ENCODE results near the gene ZCCHC24. TPM values are rescaled to one million over a fixed set of nuclear protein-coding genes. Genes with fewer than 3 reads are reported as not detected.

Gene ZCCHC24
- polyA plus RNA-seq, 1 of the 3 experiments (the other 2 are of a cell fraction), result 15.8 TPM

DNA sequence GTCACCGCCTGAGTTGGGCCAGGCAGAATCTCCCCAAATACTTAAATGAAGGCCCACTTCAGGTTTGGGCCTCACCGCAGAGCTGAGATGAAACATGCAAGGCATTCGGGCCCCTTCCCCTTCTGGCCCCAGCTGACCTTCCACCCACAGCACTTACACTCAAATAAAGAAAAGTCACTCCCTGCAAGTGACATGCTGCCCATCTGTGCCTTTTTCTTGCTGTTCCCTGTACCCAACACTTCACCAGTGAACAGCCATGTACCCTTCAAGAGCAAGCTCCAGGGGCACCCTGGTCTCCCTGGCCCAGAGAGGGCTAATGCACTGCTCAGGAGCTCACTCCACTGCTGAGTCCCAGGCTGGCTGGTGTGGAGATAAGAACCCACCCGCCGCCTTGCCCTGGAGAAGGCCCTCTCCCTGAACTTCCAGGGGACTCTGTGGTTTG lies 40.7 kb downstream of the ZCCHC24 start (continued):
- TF ChIP-seq CTCF (IDR thresholded peaks at IDR 0.05), result no peak
- TF ChIP-seq RCOR1 (IDR thresholded peaks at IDR 0.05; ENCODE audit: low read length), result no peak
- TF ChIP-seq TEAD4 (IDR thresholded peaks at IDR 0.05; ENCODE audit: borderline replicate concordance, insufficient read depth), result no peak
- no peak for TF ChIP-seq GATA2 (CRISPR knock-in tag; IDR thresholded peaks at IDR 0.05)

DNA sequence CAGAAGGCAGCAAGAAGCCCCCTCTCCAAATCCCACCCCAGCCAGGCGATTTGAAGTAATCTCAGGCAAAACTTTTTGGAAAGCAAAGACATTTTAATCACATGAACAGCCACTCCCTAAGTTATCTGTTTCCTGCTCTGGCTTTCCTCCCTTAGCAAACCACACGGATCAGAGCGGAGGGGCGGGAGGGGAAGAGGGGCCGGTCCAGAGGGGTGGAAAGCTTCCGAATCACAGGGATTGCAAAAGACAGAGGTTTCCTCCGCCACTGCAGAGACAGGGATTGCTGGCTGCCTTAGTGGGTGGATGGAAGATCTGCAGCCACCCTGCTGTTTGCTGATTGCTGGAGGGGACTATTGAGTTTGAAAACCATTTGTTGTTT lies 41.2 kb downstream of the ZCCHC24 start:
- no peaks in the 10 kb centered on the region for H3K27me3 ChIP-seq (ENCODE audit: insufficient read depth)
- ChIA-PET POLR2A (no interaction called here), CTCF (interaction anchor here (1.6 kb wide), 1 partner anchor 83 kb away, joined by 4 read pairs; no protein-coding TSS in a partner anchor)
- no peaks in the 10 kb centered on the region for H3K36me3 ChIP-seq (replicated peaks in 1 of 2; ENCODE audit: control insufficient read depth in 1 of 2, insufficient read depth in 2 of 2, low read length in 1 of 2)
- no peak overlapping the region for H2AFZ ChIP-seq (ENCODE audit: low read depth)
- H3K9me2 ChIP-seq, result no peaks in the 10 kb centered on the region
- peaks cover 3% of the 10 kb centered on the region; the same call in 1 of the 2 replicates for H3K79me2 ChIP-seq (ENCODE audit: insufficient read depth)
- H3K4me1 ChIP-seq (ENCODE audit: control insufficient read depth in 1 of 2, insufficient read depth in 2 of 2, low read depth in 1 of 2, low read length in 1 of 2), result peaks cover 29 to 97% of the 10 kb centered on the region in 2 experiments
- H3K27ac ChIP-seq (ENCODE audit: low read depth in 2 of 2, low read length in 1 of 2), result peak overlapping the region in 1 of 2 experiments; percentile 51; a peak in 2 of 4 replicates
- no peak overlapping the region for H3K9ac ChIP-seq
- no peaks in the 10 kb centered on the region for H3K9me3 ChIP-seq
- no peak overlapping the region for H3K4me2 ChIP-seq
- TF ChIP-seq RCOR1 (IDR thresholded peaks at IDR 0.05; ENCODE audit: low read length) (no peak), GATA2 (CRISPR knock-in tag; IDR thresholded peaks at IDR 0.05) (no peak)
- no peak for DNase-seq
- H4K20me1 ChIP-seq (ENCODE audit: insufficient read depth), result peaks cover 20% of the 10 kb centered on the region; the same call in 1 of the 2 replicates
- H3K4me3 ChIP-seq (ENCODE audit: low read depth in 2 of 2, low read length in 1 of 2), result no peak overlapping the region; a peak in 1 of 4 replicates
- H3F3A ChIP-seq (replicated peaks; ENCODE audit: insufficient read depth), result peaks cover 15% of the 10 kb centered on the region
- WGBS (ENCODE audit: low lambda C conversion rate), result 81% methylated on average over 7 of the region's 7 CpGs

GRCh38 chr10:79403441-79404230 lies 41.8 kb downstream of the ZCCHC24 start:
- Histone ChIP-seq H3K36me3 (replicated peaks in 1 of 2; ENCODE audit: control insufficient read depth in 1 of 2, insufficient read depth in 2 of 2, low read length in 1 of 2) (no peaks in the 10 kb centered on the region), H3F3A (replicated peaks; ENCODE audit: insufficient read depth) (peaks cover 19% of the 10 kb centered on the region), H3K9me3 (no peaks in the 10 kb centered on the region), H3K4me2 (no peak overlapping the region), H3K4me3 (ENCODE audit: low read depth in 2 of 2, low read length in 1 of 2) (no peak overlapping the region), H3K79me2 (ENCODE audit: insufficient read depth) (peaks cover 3% of the 10 kb centered on the region; the same call in 1 of the 2 replicates), H3K27me3 (ENCODE audit: insufficient read depth) (no peaks in the 10 kb centered on the region), H3K4me1 (ENCODE audit: control insufficient read depth in 1 of 2, insufficient read depth in 2 of 2, low read depth in 1 of 2, low read length in 1 of 2) (peaks cover 34 to 97% of the 10 kb centered on the region in 2 experiments), H4K20me1 (ENCODE audit: insufficient read depth) (peaks cover 17% of the 10 kb centered on the region; the same call in 1 of the 2 replicates), H3K9me2 (no peaks in the 10 kb centered on the region), H3K9ac (no peak overlapping the region), H2AFZ (ENCODE audit: low read depth) (no peak overlapping the region), H3K27ac (ENCODE audit: low read depth in 2 of 2, low read length in 1 of 2) (peak overlapping the region in 1 of 2 experiments; percentile 51; a peak in 2 of 4 replicates)
- ChIA-PET CTCF (interaction anchor here (1.6 to 5.3 kb wide), 3 partner anchors 19 to 84 kb away, joined by 4 to 29 read pairs (median 12); no protein-coding TSS in a partner anchor), POLR2A (no interaction called here)
- 88% methylated on average over 13 of the region's 23 CpGs for WGBS (ENCODE audit: low lambda C conversion rate)
- DNase-seq, result no peak
- TF ChIP-seq RFX5 (IDR thresholded peaks at IDR 0.05; ENCODE audit: low read length), result no peak
- TF ChIP-seq NRF1 (IDR thresholded peaks at IDR 0.05; ENCODE audit: low read depth, low read length), result no peak
- TF ChIP-seq GABPA (IDR thresholded peaks at IDR 0.05; ENCODE audit: low read depth), result no peak
- TF ChIP-seq, protein P1, sequence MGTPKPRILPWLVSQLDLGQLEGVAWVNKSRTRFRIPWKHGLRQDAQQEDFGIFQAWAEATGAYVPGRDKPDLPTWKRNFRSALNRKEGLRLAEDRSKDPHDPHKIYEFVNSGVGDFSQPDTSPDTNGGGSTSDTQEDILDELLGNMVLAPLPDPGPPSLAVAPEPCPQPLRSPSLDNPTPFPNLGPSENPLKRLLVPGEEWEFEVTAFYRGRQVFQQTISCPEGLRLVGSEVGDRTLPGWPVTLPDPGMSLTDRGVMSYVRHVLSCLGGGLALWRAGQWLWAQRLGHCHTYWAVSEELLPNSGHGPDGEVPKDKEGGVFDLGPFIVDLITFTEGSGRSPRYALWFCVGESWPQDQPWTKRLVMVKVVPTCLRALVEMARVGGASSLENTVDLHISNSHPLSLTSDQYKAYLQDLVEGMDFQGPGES (IDR thresholded peaks at IDR 0.05; ENCODE audit: low read depth, low read length), result no peak
- TF ChIP-seq, protein P2, sequence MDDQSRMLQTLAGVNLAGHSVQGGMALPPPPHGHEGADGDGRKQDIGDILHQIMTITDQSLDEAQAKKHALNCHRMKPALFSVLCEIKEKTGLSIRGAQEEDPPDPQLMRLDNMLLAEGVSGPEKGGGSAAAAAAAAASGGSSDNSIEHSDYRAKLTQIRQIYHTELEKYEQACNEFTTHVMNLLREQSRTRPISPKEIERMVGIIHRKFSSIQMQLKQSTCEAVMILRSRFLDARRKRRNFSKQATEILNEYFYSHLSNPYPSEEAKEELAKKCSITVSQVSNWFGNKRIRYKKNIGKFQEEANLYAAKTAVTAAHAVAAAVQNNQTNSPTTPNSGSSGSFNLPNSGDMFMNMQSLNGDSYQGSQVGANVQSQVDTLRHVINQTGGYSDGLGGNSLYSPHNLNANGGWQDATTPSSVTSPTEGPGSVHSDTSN (IDR thresholded peaks at IDR 0.05), result no peak
- TF ChIP-seq GATA2 (CRISPR knock-in tag; IDR thresholded peaks at IDR 0.05), result no peak
- TF ChIP-seq SMC3 (IDR thresholded peaks at IDR 0.05; ENCODE audit: low read depth, low read length), result no peak
- TF ChIP-seq POLR2AphosphoS5 (IDR thresholded peaks at IDR 0.05; ENCODE audit: low read depth, low read length), result no peak
- no peak for TF ChIP-seq TAF1 (IDR thresholded peaks at IDR 0.05; ENCODE audit: borderline replicate concordance, low read depth, low read length)
- no peak for TF ChIP-seq YY1 (IDR thresholded peaks at IDR 0.05; ENCODE audit: low read depth)
- TF ChIP-seq ZBTB33 (IDR thresholded peaks at IDR 0.05; ENCODE audit: borderline replicate concordance, low read depth), result no peak
- no peak for TF ChIP-seq CTCF (IDR thresholded peaks at IDR 0.05)

Data from SK-N-SH (cell line).